ENCODE data around the gene CA9. TPM values are rescaled to one million over a fixed set of nuclear protein-coding genes. Genes with fewer than 3 reads are reported as not detected.
A peak's percentile ranks its signal among the peaks of the same experiment; 100 is the strongest.

The CA9 gene
- total RNA-seq, 4 donors from 2014 or later: 2.2 TPM; not detected in 3

DNA sequence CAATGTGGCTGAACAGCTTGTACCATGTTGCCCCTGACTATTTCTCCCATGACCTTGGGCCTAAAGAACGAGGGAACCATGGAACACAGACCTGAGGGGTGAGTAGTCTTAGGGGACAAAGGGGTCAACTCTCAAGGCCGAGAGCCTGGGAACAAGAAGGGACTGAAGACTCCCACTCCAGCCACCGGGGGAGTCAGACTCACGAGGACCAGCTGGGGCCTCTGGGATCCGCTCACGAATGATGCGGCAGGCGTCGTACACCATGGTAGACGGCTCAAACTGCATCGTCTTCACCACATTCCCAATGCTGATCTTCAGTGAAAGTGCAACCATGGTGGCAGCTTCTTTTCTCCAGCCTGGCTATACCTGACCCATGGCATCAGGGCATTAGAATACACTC, 51.6 kb downstream of the CA9 start:
- intact Hi-C loops (cut with DNase I): no loop called here
- WGBS: 89% methylated on average over 11 of the region's 11 CpGs
- peaks cover 53 to 67% (median 57%) of the 10 kb centered on the region in 4 donors for H3K36me3 ChIP-seq
- TF ChIP-seq EP300 (IDR thresholded peaks at IDR 0.05) (no peak), POLR2A (IDR thresholded peaks at IDR 0.05; ENCODE audit: low read depth) (no peak), POLR2AphosphoS5 (IDR thresholded peaks at IDR 0.05) (no peak)
- TF ChIP-seq, protein P1, sequence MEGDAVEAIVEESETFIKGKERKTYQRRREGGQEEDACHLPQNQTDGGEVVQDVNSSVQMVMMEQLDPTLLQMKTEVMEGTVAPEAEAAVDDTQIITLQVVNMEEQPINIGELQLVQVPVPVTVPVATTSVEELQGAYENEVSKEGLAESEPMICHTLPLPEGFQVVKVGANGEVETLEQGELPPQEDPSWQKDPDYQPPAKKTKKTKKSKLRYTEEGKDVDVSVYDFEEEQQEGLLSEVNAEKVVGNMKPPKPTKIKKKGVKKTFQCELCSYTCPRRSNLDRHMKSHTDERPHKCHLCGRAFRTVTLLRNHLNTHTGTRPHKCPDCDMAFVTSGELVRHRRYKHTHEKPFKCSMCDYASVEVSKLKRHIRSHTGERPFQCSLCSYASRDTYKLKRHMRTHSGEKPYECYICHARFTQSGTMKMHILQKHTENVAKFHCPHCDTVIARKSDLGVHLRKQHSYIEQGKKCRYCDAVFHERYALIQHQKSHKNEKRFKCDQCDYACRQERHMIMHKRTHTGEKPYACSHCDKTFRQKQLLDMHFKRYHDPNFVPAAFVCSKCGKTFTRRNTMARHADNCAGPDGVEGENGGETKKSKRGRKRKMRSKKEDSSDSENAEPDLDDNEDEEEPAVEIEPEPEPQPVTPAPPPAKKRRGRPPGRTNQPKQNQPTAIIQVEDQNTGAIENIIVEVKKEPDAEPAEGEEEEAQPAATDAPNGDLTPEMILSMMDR (IDR thresholded peaks at IDR 0.05): no peak
- no peaks in the 10 kb centered on the region for H3K9me3 ChIP-seq
- DNase-seq (ENCODE audit: extremely low spot score): no peak
- peaks cover 41 to 59% (median 58%) of the 10 kb centered on the region in 4 donors for H3K4me1 ChIP-seq
- H3K4me3 ChIP-seq: no peak overlapping the region
- peak overlapping the region; percentile 97 to 99 (median 99) for H3K27ac ChIP-seq (replicated peaks in 1 of 4)
- no peaks in the 10 kb centered on the region for H3K27me3 ChIP-seq

GRCh38 chr9:35726931-35727330, 53.2 kb downstream of the CA9 start:
- TF ChIP-seq, protein P1 (IDR thresholded peaks at IDR 0.05): peak; percentile 32 to 39 (median 37)
- TF ChIP-seq POLR2AphosphoS5 (IDR thresholded peaks at IDR 0.05) (peak in 1 of 2 donors; percentile 73), POLR2A (IDR thresholded peaks at IDR 0.05; ENCODE audit: low read depth) (no peak)
- peaks cover 49 to 68% (median 67%) of the 10 kb centered on the region in 4 donors for H3K4me1 ChIP-seq
- peaks cover 37 to 51% (median 42%) of the 10 kb centered on the region in 4 donors for H3K36me3 ChIP-seq
- H3K27me3 ChIP-seq: no peaks in the 10 kb centered on the region
- H3K4me3 ChIP-seq: peak overlapping the region; percentile 81 to 96 (median 86)
- H3K27ac ChIP-seq (replicated peaks in 1 of 4): peak overlapping the region; percentile 97 to 99 (median 99)
- 13% methylated on average over 3 of the region's 3 CpGs for WGBS
- intact Hi-C loops (cut with DNase I): no loop called here
- no peaks in the 10 kb centered on the region for H3K9me3 ChIP-seq
- no peak for DNase-seq (ENCODE audit: extremely low spot score)

GRCh38 chr9:35727676-35728040, 53.9 kb downstream of the CA9 start:
- Histone ChIP-seq H3K27me3 (no peaks in the 10 kb centered on the region), H3K4me1 (peaks cover 49 to 66% (median 66%) of the 10 kb centered on the region in 4 donors), H3K4me3 (peak overlapping the region; percentile 81 to 96 (median 86)), H3K9me3 (no peaks in the 10 kb centered on the region), H3K27ac (replicated peaks in 1 of 4) (peak overlapping the region; percentile 97 to 99 (median 99)), H3K36me3 (peaks cover 30 to 44% (median 34%) of the 10 kb centered on the region in 4 donors)
- TF ChIP-seq, protein P1 (IDR thresholded peaks at IDR 0.05): no peak
- intact Hi-C loops (cut with DNase I): loop anchor here (2.0 kb wide), 2 partner anchors 37 to 69 kb away; partner anchors contain the start of genes CCDC107 and RMRP
- DNase-seq (ENCODE audit: extremely low spot score): no peak
- 14% methylated on average over 5 of the region's 5 CpGs for WGBS

GRCh38 chr9:35728041-35728971, 54.6 kb downstream of the CA9 start:
- intact Hi-C loops (cut with DNase I): loop anchor here (2.0 kb wide), 2 partner anchors 38 to 70 kb away; partner anchors contain the start of genes CCDC107 and RMRP
- peak; percentile 96 for DNase-seq (ENCODE audit: extremely low spot score)
- peak overlapping the region; percentile 97 to 99 (median 99) for H3K27ac ChIP-seq (replicated peaks in 1 of 4)
- peak overlapping the region; percentile 81 to 96 (median 86) for H3K4me3 ChIP-seq
- TF ChIP-seq EP300 (IDR thresholded peaks at IDR 0.05) (peak; percentile 71), POLR2AphosphoS5 (IDR thresholded peaks at IDR 0.05) (peak in 1 of 2 donors; percentile 90), POLR2A (IDR thresholded peaks at IDR 0.05; ENCODE audit: low read depth) (peak; percentile 87)
- TF ChIP-seq, protein P1 (IDR thresholded peaks at IDR 0.05): no peak
- WGBS: 8% methylated on average over 10 of the region's 10 CpGs
- peaks cover 23 to 37% (median 28%) of the 10 kb centered on the region in 4 donors for H3K36me3 ChIP-seq
- no peaks in the 10 kb centered on the region for H3K9me3 ChIP-seq
- H3K27me3 ChIP-seq: no peaks in the 10 kb centered on the region
- H3K4me1 ChIP-seq: peaks cover 53 to 71% (median 69%) of the 10 kb centered on the region in 4 donors

Measured in esophagus muscularis mucosa (tissue), 4 donors.